HepG2 (cell line): ENCODE data around the gene TGM4. TPM values are rescaled to one million over a fixed set of nuclear protein-coding genes. Genes with fewer than 3 reads are reported as not detected.

ENCODE experiments used
- ATAC-seq: fragments of 200-7000 bp; cut with Tn5 transposase; 3 replicates; pipeline ENCODE4 v1.9.1; 2020; ENCODE audit warnings: mild to moderate bottlenecking, moderate library complexity
- BruUV-seq: library from RNA; stranded (reverse); fragments of 400-500 nt; replicated peaks from 2 replicates; lab custom pipeline; 2021; lab: Mats Ljungman, UMichigan
- CTCF ChIA-PET: fragments of 300-600 bp; formaldehyde crosslinking; extraction: SDS; loops from one replicate; lab custom pipeline; 2021; ENCODE audit warnings: low total read pairs, inconsistent platforms, low intra/inter-chr PET ratio; lab: Yijun Ruan, JAX
- POLR2A ChIA-PET: fragments of 350-600 bp; sonication (Branson Sonifier 250); formaldehyde crosslinking; loops from one replicate; lab custom pipeline; 2020; ENCODE audit warnings: antibody characterized with exemption, inconsistent platforms; lab: Yijun Ruan, JAX
- DNase-seq: peaks from one replicate; pipeline ENCODE4 v3.0.0-alpha.2; 2015; ENCODE audit warnings: low spot score
- FAIRE-seq: peaks from 3 replicates; lab custom pipeline; 2011; peaks lifted over from hg19 to GRCh38; lab: Jason Lieb, UNC
- H2AFZ ChIP-seq: one replicate; pipeline ENCODE4 v1.6.1; 2011; ENCODE audit warnings: low read length, inconsistent platforms
- H3K27ac ChIP-seq: fragments of 300-600 bp; 3 replicates; pipeline ENCODE4 v1.8.0; 2011; ENCODE audit warnings: mixed run types, mild to moderate bottlenecking, mixed read lengths, low read length, inconsistent platforms; ENCODE audit not compliant: insufficient read depth; ENCODE audit errors: extremely low read length
- H3K27me3 ChIP-seq, 2 experiments: fragments of 200-600 bp in 1 of 2; 2 replicates in 1 of 2; 3 replicates in 1 of 2; pipeline versions ENCODE4 v1.6.0 to v1.8.0; 2011; ENCODE audit warnings: low read length in 2 of 2, mild to moderate bottlenecking in 2 of 2, moderate library complexity in 2 of 2, inconsistent platforms in 1 of 2; ENCODE audit not compliant: insufficient read depth in 2 of 2, control insufficient read depth in 1 of 2
- H3K36me3 ChIP-seq, 2 experiments: fragments of 200-600 bp in 1 of 2; replicated peaks in 1 of 2; 2 replicates in 1 of 2; 3 replicates in 1 of 2; pipeline versions ENCODE4 v1.5.1 to v1.8.0; 2011; ENCODE audit warnings: low read length in 2 of 2, inconsistent platforms in 1 of 2; ENCODE audit not compliant: insufficient read depth in 2 of 2, control insufficient read depth in 1 of 2
- H3K4me1 ChIP-seq: 2 replicates; pipeline ENCODE4 v1.5.1; 2012; ENCODE audit warnings: low read length, inconsistent platforms; ENCODE audit not compliant: insufficient read depth
- H3K4me2 ChIP-seq: 2 replicates; pipeline ENCODE4 v1.6.0; 2011; ENCODE audit warnings: low read depth, low read length, inconsistent platforms
- H3K4me3 ChIP-seq, 3 experiments: fragments of 200-600 bp in 1 of 3; sonication (generic), shearing (Covaris generic) in 1 of 3; replicated peaks in 1 of 3; 2 replicates each; pipeline ENCODE4 v1.5.1; 2011 to 2016; ENCODE audit warnings: low read length in 3 of 3, inconsistent platforms in 2 of 3, low read depth in 2 of 3, mild to moderate bottlenecking in 2 of 3, control low read depth in 1 of 3, mixed read lengths in 1 of 3; ENCODE audit not compliant: insufficient read depth in 1 of 3
- H3K79me2 ChIP-seq: one replicate; pipeline ENCODE4 v1.6.1; 2011; ENCODE audit warnings: low read length, inconsistent platforms; ENCODE audit not compliant: insufficient read depth
- H3K9ac ChIP-seq: 2 replicates; pipeline ENCODE4 v1.6.0; 2011; ENCODE audit warnings: mild to moderate bottlenecking, low read depth, low read length, inconsistent platforms; ENCODE audit not compliant: insufficient read depth
- H3K9me3 ChIP-seq: 2 replicates; pipeline ENCODE4 v1.5.1; 2012; ENCODE audit warnings: mild to moderate bottlenecking, low read length
- H4K20me1 ChIP-seq: 2 replicates; pipeline ENCODE4 v1.6.0; 2011; ENCODE audit warnings: inconsistent platforms, mild to moderate bottlenecking, low read length, moderate library complexity; ENCODE audit not compliant: insufficient read depth
- AKNA ChIP-seq: sonication (generic); formaldehyde crosslinking; IDR thresholded peaks from 2 replicates; pipeline ENCODE4 v1.4.0; 2020; ENCODE audit warnings: missing genetic modification reagents, borderline replicate concordance
- FOXK2 ChIP-seq: fragments of 450-650 bp; IDR thresholded peaks from 2 replicates; pipeline ENCODE4 v1.6.1; 2016
- ZNF101 ChIP-seq: sonication (generic); formaldehyde crosslinking; IDR thresholded peaks from 2 replicates; pipeline ENCODE4 v1.4.0; 2020; ENCODE audit warnings: mild to moderate bottlenecking, low read depth, missing genetic modification reagents, borderline replicate concordance
- ZNF33A ChIP-seq: sonication (generic); formaldehyde crosslinking; IDR thresholded peaks from 2 replicates; pipeline ENCODE4 v1.5.1; 2020; ENCODE audit warnings: missing genetic modification reagents, mild to moderate bottlenecking, moderate library complexity, borderline replicate concordance
- ZNF607 ChIP-seq: sonication (generic); formaldehyde crosslinking; IDR thresholded peaks from 2 replicates; pipeline ENCODE4 v1.5.1; 2020; ENCODE audit warnings: missing genetic modification reagents, mild to moderate bottlenecking, borderline replicate concordance
- WGBS: methylation state at CpG from one replicate; pipeline ENCODE4 v1.1.6; 2017; ENCODE audit warnings: low lambda C conversion rate; 5-methylcytosine and 5-hydroxymethylcytosine counted together
- in situ Hi-C: cut with HindIII; loops from 2 replicates; pipeline ENCODE4 v1.10.0; 2017; ENCODE audit warnings: low pct_unique_long_range_greater_than_20kb; ENCODE audit not compliant: extremely low pct_ligation_motif_present
- intact Hi-C: fragments of 100-400 bp; cut with micrococcal nuclease; formaldehyde crosslinking; loops from one replicate; pipeline ENCODE4 v1.10.0; 2022; ENCODE audit not compliant: unreplicated experiment
- polyA plus RNA-seq, 8 experiments: library from polyadenylated mRNA; depleted of rRNA in 3 of 8; stranded (reverse) in 7 of 8; unstranded in 1 of 8; fragments of >200 nt; fragmentation: Illumina TruSeq in 4 of 8; extraction: Trizol in 4 of 8; gene quantifications; 2 replicates each; pipeline versions ENCODE4 v1.2.1 to v1.2.3, GENCODE V29; 2011 to 2016; ENCODE audit warnings: low read depth in 4 of 8, missing spikeins in 1 of 8, mixed read lengths in 1 of 8; ENCODE audit not compliant: insufficient read depth in 1 of 8
- total RNA-seq, 5 experiments: library from RNA; depleted of rRNA; stranded (reverse); fragments of >200 nt; fragmentation: Illumina TruSeq; extraction: Trizol; gene quantifications; 2 replicates each; pipeline ENCODE4 v1.2.3, GENCODE V29; 2016; ENCODE audit warnings: low read depth in 1 of 5
- TF ChIP-seq, protein P1 (sequence below): sonication (generic); formaldehyde crosslinking; IDR thresholded peaks from 2 replicates; pipeline ENCODE4 v1.4.0; 2020; ENCODE audit warnings: missing genetic modification reagents
- TF ChIP-seq, protein P2 (sequence below): sonication (generic); formaldehyde crosslinking; IDR thresholded peaks from 2 replicates; pipeline ENCODE4 v1.8.1; 2022; ENCODE audit warnings: mild to moderate bottlenecking, missing genetic modification reagents

Gene TGM4
- total and polyA plus RNA-seq, 2 of the 13 experiments (the other 11 are each of a cell fraction or from before 2014, with no cell fraction given) = 0.07 to 0.15 TPM

DNA sequence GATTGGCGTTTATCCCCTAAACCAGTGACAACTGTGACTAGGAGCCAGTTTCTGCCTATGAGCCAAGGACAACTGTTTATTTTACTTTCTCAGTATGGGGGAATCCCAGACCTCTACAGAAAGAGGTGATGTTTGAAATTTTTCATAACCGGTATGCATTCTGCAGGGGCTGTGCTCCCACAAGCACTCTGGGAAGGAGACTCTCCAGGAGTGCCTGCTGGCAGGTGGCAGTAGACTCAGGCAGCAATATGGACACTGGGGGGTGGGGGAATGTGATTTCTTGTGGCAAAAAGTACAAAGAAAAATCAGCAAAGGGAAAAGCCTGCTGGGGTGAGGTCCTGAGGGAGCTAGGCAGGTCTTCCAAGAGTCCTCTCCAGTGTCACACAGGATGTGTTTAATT is 5.9 kb downstream of the TGM4 start:
- ATAC-seq (peak; percentile 56; the same call in 1 of the 3 replicates), DNase-seq (no peak), FAIRE-seq (no peak)
- Histone ChIP-seq H3K9me3 (no peaks in the 10 kb centered on the region), H3K4me3 (no peak overlapping the region), H3K9ac (no peak overlapping the region), H3K4me1 (no peaks in the 10 kb centered on the region), H3K27me3 (peaks cover 0 to 8% of the 10 kb centered on the region in 2 experiments; a peak in 1 of 5 replicates), H4K20me1 (no peaks in the 10 kb centered on the region), H3K4me2 (no peak overlapping the region), H3K27ac (no peak overlapping the region), H3K36me3 (no peaks in the 10 kb centered on the region), H2AFZ (no peak overlapping the region), H3K79me2 (no peaks in the 10 kb centered on the region)
- TF ChIP-seq FOXK2 (no peak), AKNA (CRISPR knock-in tag) (no peak), ZNF33A (CRISPR knock-in tag) (no peak), ZNF607 (CRISPR knock-in tag) (no peak), ZNF101 (CRISPR knock-in tag) (no peak)
- TF ChIP-seq, protein P1, sequence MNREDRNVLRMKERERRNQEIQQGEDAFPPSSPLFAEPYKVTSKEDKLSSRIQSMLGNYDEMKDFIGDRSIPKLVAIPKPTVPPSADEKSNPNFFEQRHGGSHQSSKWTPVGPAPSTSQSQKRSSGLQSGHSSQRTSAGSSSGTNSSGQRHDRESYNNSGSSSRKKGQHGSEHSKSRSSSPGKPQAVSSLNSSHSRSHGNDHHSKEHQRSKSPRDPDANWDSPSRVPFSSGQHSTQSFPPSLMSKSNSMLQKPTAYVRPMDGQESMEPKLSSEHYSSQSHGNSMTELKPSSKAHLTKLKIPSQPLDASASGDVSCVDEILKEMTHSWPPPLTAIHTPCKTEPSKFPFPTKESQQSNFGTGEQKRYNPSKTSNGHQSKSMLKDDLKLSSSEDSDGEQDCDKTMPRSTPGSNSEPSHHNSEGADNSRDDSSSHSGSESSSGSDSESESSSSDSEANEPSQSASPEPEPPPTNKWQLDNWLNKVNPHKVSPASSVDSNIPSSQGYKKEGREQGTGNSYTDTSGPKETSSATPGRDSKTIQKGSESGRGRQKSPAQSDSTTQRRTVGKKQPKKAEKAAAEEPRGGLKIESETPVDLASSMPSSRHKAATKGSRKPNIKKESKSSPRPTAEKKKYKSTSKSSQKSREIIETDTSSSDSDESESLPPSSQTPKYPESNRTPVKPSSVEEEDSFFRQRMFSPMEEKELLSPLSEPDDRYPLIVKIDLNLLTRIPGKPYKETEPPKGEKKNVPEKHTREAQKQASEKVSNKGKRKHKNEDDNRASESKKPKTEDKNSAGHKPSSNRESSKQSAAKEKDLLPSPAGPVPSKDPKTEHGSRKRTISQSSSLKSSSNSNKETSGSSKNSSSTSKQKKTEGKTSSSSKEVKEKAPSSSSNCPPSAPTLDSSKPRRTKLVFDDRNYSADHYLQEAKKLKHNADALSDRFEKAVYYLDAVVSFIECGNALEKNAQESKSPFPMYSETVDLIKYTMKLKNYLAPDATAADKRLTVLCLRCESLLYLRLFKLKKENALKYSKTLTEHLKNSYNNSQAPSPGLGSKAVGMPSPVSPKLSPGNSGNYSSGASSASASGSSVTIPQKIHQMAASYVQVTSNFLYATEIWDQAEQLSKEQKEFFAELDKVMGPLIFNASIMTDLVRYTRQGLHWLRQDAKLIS = no peak
- TF ChIP-seq, protein P2, sequence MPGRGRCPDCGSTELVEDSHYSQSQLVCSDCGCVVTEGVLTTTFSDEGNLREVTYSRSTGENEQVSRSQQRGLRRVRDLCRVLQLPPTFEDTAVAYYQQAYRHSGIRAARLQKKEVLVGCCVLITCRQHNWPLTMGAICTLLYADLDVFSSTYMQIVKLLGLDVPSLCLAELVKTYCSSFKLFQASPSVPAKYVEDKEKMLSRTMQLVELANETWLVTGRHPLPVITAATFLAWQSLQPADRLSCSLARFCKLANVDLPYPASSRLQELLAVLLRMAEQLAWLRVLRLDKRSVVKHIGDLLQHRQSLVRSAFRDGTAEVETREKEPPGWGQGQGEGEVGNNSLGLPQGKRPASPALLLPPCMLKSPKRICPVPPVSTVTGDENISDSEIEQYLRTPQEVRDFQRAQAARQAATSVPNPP (CRISPR knock-in tag) = no peak
- WGBS = 43% methylated on average over 2 of the region's 2 CpGs
- in situ Hi-C loops = no loop called here
- POLR2A ChIA-PET = no interaction called here
- intact Hi-C loops = no loop called here
- BruUV-seq = no TSS peak
- CTCF ChIA-PET = no interaction called here
